Measurements from ENCODE around the gene ATF3.

ATF3 gene

GRCh38 chr1:212608392-212608958 is at the start of gene ATF3:
Gene ATF3, plus strand, starts transcription at chr1:212608761. Its CDS starts 6,261 bp downstream, at chr1:212615022.
- DNase-seq (ENCODE audit: low read depth in 3 of 3), result peak; percentile 87 to 92 (median 88)

- no peak for DNase-seq (ENCODE audit: low read depth in 3 of 3)
These were observed 48.6 kb upstream of the ATF3 start for GRCh38 chr1:212559929-212560328.

GRCh38 chr1:212560933-212561460 is 47.6 kb upstream of the ATF3 start:
- DNase-seq (ENCODE audit: low read depth in 3 of 3), result no peak

- no peak for DNase-seq (ENCODE audit: low read depth in 3 of 3)
These were observed 47.0 kb upstream of the ATF3 start for GRCh38 chr1:212561501-212561931.

- no peak for DNase-seq (ENCODE audit: low read depth in 3 of 3)
These were observed 45.8 kb upstream of the ATF3 start for GRCh38 chr1:212562771-212563170.

GRCh38 chr1:212565079-212565478 is 43.5 kb upstream of the ATF3 start:
- no peak for DNase-seq (ENCODE audit: low read depth in 3 of 3)

- DNase-seq (ENCODE audit: low read depth in 3 of 3), result no peak
These were observed 42.8 kb upstream of the ATF3 start for GRCh38 chr1:212565571-212566305.

GRCh38 chr1:212566522-212567479 is 41.8 kb upstream of the ATF3 start:
- peak; percentile 19 to 56 (median 38) for DNase-seq (ENCODE audit: low read depth in 3 of 3)

GRCh38 chr1:212567638-212568037 is 40.9 kb upstream of the ATF3 start:
- DNase-seq (ENCODE audit: low read depth in 3 of 3), result no peak

GRCh38 chr1:212568978-212569537 is 39.5 kb upstream of the ATF3 start:
- DNase-seq (ENCODE audit: low read depth in 3 of 3), result no peak

GRCh38 chr1:212574732-212575131 is 33.8 kb upstream of the ATF3 start:
- DNase-seq (ENCODE audit: low read depth in 3 of 3), result no peak

- DNase-seq (ENCODE audit: low read depth in 3 of 3), result no peak
These were observed 33.2 kb upstream of the ATF3 start for GRCh38 chr1:212575333-212575732.

GRCh38 chr1:212578041-212578440 is 30.5 kb upstream of the ATF3 start:
- no peak for DNase-seq (ENCODE audit: low read depth in 3 of 3)

GRCh38 chr1:212581034-212581433 is 27.5 kb upstream of the ATF3 start:
- DNase-seq (ENCODE audit: low read depth in 3 of 3), result no peak

- DNase-seq (ENCODE audit: low read depth in 3 of 3), result no peak
These were observed 26.3 kb upstream of the ATF3 start for GRCh38 chr1:212582291-212582690.

GRCh38 chr1:212582808-212583615 is 25.5 kb upstream of the ATF3 start:
- DNase-seq (ENCODE audit: low read depth in 3 of 3), result no peak

- DNase-seq (ENCODE audit: low read depth in 3 of 3), result no peak
These were observed 24.9 kb upstream of the ATF3 start for GRCh38 chr1:212583643-212584042.

- no peak for DNase-seq (ENCODE audit: low read depth in 3 of 3)
These were observed 24.3 kb upstream of the ATF3 start for GRCh38 chr1:212584092-212584886.

GRCh38 chr1:212585210-212585609 is 23.4 kb upstream of the ATF3 start:
- no peak for DNase-seq (ENCODE audit: low read depth in 3 of 3)
